Bronchial epithelial cell (primary cell): ENCODE data around the gene NTM. TPM values are rescaled to one million over a fixed set of nuclear protein-coding genes. Genes with fewer than 3 reads are reported as not detected.

Source experiments
- DNase-seq: peaks from one replicate; pipeline ENCODE4 v3.0.0-alpha.2; 2010; ENCODE audit warnings: low read depth
- FAIRE-seq: peaks from 2 replicates; lab custom pipeline; 2011; peaks lifted over from hg19 to GRCh38; lab: Jason Lieb, UNC
- H3K27me3 ChIP-seq: 2 replicates; pipeline ENCODE4 v1.5.1; 2011; ENCODE audit warnings: low read length; ENCODE audit not compliant: control insufficient read depth, insufficient read depth
- H3K36me3 ChIP-seq: 2 replicates; pipeline ENCODE4 v1.5.1; 2011; ENCODE audit warnings: low read length; ENCODE audit not compliant: control insufficient read depth, insufficient read depth
- H3K4me3 ChIP-seq: 2 replicates; pipeline ENCODE4 v1.5.1; 2011; ENCODE audit warnings: mild to moderate bottlenecking, low read depth, low read length, control low read depth
- total RNA-seq: library from RNA; depleted of rRNA; stranded (reverse); fragments of >200 nt; gene quantifications from 2 replicates; pipeline ENCODE4 v1.2.1, GENCODE V29; 2014
- TF ChIP-seq, protein P1 (sequence below): IDR thresholded peaks from 2 replicates; pipeline ENCODE4 v1.5.1; 2011; ENCODE audit warnings: mild to moderate bottlenecking, moderate library complexity, low read length, control low read depth, inconsistent platforms; ENCODE audit not compliant: insufficient read depth, severe bottlenecking

Gene NTM
- total RNA-seq, 1 donor from 2014 or later: 4.2 TPM

DNA sequence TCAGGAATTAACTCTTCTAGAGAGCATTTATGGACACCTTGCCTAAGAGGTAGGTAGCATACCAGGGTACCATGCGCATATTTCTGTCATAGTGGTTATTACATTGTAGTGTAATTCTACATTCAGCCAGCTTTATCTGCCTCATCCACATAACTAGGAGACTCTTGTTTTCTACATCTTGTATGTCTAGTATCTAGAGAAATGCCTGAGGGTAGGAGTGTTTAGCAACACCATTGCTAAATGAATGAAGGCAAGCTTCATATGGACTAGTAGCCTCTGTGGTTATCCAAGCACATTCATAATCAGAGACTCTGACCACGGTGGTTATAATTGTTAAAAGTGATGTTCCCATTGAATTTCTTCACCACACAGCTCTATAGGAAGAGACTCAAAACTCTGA, 107.9 kb downstream of the NTM start:
- no peak for FAIRE-seq
- DNase-seq: no peak
- no peak overlapping the region for H3K4me3 ChIP-seq
- no peaks in the 10 kb centered on the region for H3K27me3 ChIP-seq
- H3K36me3 ChIP-seq: no peaks in the 10 kb centered on the region
- TF ChIP-seq, protein P1, sequence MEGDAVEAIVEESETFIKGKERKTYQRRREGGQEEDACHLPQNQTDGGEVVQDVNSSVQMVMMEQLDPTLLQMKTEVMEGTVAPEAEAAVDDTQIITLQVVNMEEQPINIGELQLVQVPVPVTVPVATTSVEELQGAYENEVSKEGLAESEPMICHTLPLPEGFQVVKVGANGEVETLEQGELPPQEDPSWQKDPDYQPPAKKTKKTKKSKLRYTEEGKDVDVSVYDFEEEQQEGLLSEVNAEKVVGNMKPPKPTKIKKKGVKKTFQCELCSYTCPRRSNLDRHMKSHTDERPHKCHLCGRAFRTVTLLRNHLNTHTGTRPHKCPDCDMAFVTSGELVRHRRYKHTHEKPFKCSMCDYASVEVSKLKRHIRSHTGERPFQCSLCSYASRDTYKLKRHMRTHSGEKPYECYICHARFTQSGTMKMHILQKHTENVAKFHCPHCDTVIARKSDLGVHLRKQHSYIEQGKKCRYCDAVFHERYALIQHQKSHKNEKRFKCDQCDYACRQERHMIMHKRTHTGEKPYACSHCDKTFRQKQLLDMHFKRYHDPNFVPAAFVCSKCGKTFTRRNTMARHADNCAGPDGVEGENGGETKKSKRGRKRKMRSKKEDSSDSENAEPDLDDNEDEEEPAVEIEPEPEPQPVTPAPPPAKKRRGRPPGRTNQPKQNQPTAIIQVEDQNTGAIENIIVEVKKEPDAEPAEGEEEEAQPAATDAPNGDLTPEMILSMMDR: no peak

DNA sequence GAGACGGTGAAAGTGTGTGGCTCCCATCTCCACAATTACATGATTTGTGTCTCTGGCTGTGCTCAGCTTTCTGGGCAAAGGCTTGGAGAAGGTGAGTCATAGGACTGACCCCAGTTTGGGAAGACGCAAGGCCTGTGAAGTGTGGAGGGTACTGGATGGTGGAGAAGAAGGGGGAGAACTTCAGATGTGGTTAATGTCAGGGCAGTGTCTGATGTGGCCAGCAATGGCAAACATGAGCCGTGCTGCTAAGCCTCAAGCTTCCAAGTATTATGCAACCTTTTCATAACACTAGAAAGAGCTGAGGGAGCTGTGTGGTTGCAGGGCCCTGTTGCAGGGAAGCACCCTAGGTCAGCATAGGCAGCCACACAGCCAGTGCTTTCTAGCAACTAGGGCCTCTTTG, 110.9 kb downstream of the NTM start:
- FAIRE-seq (peak; percentile 36), DNase-seq (no peak)
- TF ChIP-seq, protein P1: no peak
- Histone ChIP-seq H3K4me3 (no peak overlapping the region), H3K36me3 (no peaks in the 10 kb centered on the region), H3K27me3 (no peaks in the 10 kb centered on the region)

DNA sequence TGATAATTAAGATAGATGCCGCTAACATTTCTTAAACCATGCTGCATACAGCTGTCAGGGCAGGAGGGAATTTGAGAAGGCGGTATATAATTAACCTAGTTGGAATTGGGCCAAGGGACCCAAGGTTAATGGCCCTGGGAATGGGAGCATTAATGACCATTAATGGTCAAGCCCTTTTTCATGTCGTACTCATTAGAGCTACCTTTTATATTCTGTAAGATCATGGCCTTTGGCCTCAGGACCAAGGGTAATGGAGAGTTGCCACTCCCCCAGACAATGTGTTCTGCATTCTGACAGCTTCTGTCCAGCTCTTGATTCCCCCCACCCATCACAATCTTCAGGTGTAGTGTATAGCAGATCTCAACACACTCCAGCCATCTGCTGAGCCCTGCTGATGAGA, 111.6 kb downstream of the NTM start:
- Histone ChIP-seq H3K36me3 (no peaks in the 10 kb centered on the region), H3K27me3 (no peaks in the 10 kb centered on the region), H3K4me3 (no peak overlapping the region)
- TF ChIP-seq, protein P1: no peak
- FAIRE-seq (no peak), DNase-seq (no peak)

DNA sequence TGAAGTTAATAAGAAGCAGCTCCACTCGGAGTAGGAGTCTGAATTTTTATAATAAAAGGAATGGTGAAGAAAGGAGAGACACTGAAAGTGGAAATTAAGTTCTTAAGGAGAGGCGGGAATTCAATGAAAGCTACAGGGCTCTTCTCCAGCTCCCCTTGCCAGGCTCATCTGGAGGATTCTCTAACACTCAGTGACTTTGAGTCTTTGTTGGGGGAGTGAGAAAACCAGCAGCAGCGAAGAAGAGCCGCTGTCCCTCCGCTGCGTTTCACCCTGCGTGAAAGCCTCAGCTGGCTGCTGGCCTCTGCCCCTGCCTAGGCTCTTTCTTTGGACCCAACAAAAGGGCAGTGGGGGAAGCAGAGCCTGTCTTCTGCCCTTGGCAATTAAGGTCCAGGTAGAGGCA, 113.0 kb downstream of the NTM start:
- FAIRE-seq: no peak
- H3K27me3 ChIP-seq: no peaks in the 10 kb centered on the region
- DNase-seq: no peak
- H3K4me3 ChIP-seq: no peak overlapping the region
- TF ChIP-seq, protein P1: no peak
- H3K36me3 ChIP-seq: no peaks in the 10 kb centered on the region

- TF ChIP-seq, protein P1: no peak
- no peak overlapping the region for H3K4me3 ChIP-seq
- no peak for FAIRE-seq
- H3K27me3 ChIP-seq: no peaks in the 10 kb centered on the region
- no peaks in the 10 kb centered on the region for H3K36me3 ChIP-seq
- DNase-seq: no peak
Measured at GRCh38 chr11:131483877-131484276, 113.5 kb downstream of the NTM start.

GRCh38 chr11:131486100-131486499, 115.7 kb downstream of the NTM start:
- no peak overlapping the region for H3K4me3 ChIP-seq
- FAIRE-seq (no peak), DNase-seq (no peak)
- H3K27me3 ChIP-seq: no peaks in the 10 kb centered on the region
- TF ChIP-seq, protein P1: no peak
- H3K36me3 ChIP-seq: no peaks in the 10 kb centered on the region
